Stimulated activated CD8-positive, alpha-beta memory T cell treated with anti-CD3 and anti-CD28 coated beads, Interleukin-4, amount 100 ng/mL, for 24 hours (primary cell): ENCODE data around the gene PDXK.

Experiments
- DNase-seq: peaks from one replicate; pipeline ENCODE4 v3.0.0-alpha.2; 2020; ENCODE audit warnings: low read depth

Gene PDXK

GRCh38 chr21:43744725-43745124 lies 25.8 kb downstream of the PDXK start:
- DNase-seq = no peak

DNA sequence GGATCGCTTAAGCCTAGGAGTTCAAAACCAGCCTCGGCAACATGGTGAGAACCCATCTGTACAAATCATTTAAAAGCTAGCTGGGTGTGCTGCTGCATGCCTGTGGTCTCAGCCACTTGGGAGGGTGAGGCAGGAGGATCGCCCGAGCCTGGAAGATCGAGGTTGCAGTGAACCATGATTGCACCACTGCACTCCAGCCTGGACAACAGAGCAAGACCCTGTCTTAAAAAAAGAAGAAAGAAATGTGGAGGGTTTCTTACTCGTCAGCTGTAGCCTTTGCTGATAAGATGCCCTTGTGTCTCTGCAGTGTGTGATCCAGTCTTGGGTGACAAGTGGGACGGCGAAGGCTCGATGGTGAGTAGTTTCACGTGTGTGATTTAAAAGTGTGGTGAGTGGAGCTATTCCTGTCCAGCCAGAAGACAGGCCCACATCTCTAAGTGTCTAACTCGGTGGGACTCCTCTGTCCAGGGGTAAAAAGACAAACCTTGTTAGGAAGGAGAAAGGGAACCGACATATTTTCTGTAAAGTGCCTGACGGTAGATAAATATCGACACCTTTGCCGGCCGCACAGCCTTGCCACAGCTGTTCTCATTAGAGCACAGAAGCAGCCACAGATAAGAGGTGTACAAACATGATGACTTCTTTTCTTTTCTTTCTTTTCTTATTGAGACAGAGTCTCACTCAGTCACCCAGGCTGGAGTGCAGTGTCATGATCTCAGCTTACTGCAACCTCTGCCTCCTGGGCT lies 27.0 kb downstream of the PDXK start:
- DNase-seq = no peak

- no peak for DNase-seq
Observed at GRCh38 chr21:43748622-43749021, 29.7 kb downstream of the PDXK start.

DNA sequence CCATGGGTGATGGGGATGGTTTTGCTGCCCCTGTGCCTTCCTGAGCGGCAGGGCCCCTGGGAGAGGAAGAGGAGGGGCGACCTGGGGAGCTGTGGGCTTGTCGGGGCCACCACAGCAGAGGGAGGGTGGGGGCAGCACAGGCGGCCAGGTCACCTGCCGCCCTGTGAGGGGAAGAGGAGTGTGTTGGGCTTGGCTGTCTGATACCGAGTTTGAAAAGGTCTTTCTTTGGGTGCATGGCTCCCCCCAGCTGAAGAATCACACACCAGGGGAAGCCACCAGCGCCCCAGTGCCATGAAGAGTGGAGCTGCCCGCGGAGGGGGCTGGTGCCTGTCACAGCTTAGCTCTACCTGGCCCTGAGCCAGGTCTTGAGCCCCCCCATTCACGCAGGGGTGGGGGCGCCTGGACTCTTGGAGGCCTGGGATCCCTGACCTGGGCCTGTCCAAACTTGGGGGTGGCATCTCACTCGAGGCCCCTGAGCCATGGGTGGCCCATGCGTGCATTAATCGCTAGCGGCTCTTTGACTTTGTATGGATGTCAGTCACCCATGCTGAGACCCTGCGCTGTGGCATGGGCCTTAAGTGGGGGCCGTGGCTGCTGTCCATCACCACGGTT lies 30.8 kb downstream of the PDXK start:
- DNase-seq = no peak

DNA sequence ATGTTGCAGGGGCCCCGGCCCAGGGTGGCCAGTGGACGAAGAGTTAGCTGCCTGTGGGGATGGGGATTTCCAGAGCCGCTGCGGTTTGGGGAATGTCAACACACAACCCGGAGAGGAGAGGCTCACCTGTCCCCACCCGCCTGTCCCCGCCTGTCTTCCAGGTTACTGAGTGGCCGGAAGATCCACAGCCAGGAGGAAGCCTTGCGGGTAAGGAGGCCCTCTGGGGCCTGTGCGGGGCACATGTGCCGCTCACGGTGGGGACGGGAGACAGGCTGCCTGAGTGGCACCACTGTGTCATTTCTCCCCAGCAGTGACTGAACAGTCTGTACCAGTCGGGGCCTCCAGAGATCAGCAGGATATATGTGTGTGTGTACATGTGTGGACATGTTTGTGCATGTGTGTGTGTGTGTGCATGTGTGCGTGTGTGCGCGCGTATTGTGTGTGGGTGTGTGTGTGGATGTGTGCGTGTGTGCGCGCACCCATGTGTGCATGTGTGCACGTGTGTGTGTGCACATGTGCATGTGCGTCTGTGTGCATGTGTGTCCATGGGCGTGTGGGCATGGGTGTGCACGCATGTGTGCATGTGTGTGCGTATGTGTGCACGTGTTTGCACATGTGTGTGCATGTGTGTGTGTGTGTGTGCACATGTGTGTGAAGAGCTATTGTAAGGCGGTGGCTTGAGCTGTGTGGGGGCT lies 31.6 kb downstream of the PDXK start:
- no peak for DNase-seq

DNA sequence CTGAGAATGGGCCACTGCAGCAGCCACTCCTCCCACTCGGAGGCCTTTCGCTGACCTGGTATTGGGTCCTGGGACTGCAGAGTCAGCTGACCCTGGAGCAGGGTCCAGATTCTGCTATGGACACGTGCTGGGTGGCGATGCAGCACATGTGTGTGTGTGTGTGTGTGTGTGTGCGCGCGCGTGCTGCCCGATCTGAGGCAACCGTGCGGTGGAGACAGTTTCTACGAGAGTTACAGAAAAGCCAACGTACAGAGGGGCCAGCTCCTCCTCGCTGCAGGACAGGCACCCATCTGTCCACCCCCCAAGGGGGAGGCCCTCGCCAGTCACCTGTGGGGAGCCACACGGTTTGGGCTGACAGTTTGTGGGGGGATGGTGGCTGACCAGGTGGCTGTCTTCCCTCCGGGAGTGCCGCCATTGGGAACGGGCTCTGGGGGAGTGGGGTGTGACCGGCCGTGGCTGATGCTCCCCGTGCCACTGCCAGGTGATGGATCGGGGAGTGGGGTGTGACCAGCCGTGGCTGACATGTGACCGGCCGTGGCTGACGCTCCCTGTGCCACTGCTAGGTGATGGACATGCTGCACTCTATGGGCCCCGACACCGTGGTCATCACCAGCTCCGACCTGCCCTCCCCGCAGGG lies 33.1 kb downstream of the PDXK start:
- DNase-seq = no peak

GRCh38 chr21:43752758-43753438 lies 34.0 kb downstream of the PDXK start:
- no peak for DNase-seq

- DNase-seq = no peak
Observed at GRCh38 chr21:43753439-43753799, 34.5 kb downstream of the PDXK start.

- no peak for DNase-seq
Observed at GRCh38 chr21:43754948-43755781, 36.2 kb downstream of the PDXK start.

DNA sequence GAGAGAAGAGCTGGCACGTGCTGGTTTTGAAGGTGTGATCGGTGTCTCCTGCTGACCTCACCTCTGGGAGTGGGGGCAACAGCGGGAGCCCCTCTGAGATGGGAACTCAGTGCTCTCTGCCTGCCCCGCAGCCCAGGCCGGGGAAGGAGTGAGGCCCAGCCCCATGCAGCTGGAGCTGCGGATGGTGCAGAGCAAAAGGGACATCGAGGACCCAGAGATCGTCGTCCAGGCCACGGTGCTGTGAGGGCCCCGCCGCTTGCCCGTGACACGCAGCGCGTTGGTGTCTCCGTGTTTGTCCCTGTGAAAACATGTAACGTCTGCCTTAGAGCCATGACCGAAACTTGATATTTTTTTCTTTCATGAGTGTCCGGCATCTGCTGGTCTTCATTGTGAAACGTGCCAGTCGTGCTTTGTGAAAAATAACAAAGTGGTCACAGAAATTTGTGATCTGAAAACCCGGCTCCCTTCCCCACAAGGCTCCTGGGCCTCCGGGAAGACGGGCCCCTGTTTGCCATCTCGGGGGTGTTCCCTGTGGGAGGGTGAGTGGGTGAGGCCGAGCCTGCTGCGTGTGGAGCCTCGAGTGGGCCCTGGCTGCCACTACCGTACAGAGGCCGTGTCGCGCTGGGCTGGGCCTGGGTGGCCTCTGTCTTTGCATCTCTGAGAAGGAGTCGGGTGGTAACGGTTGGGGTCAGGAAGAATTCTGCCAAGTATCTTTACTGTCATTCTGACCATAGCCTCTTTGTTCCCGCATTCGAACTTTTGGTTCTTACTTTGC lies 37.1 kb downstream of the PDXK start:
- DNase-seq = no peak

DNA sequence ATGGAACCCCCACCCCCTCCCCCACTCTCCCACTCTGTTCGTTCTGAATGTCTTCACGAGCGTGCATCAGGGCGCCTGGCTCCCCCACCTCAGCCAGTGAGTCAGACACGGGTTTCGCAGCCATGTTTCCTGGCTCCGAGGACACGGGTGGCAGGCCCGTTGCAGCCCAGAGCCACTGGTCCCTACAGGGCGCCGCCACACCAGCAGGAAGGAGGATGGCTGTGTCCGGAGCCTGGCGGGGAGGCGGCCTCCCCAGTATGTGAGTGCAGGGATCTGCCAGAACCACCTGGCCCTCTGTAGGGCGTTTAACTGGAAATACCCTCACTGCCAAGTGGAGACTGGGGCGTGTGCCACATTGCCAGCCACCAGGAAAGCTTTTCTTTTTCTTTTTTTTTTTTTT lies 38.7 kb downstream of the PDXK start:
- DNase-seq = no peak

DNA sequence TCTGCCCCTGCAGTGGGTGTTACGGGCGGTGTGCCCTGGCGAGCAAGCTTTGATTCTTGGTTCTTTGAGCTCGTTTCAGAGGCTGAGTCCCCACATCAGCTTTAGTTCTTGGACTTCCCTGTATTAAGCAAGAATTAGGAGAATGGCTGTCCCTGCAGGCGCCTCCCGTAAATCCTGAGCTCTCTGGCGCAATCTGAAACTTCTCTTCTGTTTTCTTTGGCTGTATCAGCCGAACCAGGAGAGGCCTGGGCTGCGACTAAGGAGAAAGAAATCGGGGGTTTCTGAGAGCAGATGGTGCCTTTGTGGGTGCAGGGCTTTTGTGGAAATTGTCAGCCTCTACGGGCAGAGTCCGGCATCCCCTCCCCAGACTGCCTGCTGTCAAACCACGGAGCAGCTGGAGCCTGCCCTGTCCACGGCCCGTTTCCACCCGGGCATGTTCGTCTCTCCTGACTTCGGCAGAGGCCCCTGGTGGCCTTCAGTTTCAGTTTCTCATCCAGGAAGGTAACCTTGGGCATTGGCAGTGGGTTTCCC lies 39.2 kb downstream of the PDXK start:
- no peak for DNase-seq

DNA sequence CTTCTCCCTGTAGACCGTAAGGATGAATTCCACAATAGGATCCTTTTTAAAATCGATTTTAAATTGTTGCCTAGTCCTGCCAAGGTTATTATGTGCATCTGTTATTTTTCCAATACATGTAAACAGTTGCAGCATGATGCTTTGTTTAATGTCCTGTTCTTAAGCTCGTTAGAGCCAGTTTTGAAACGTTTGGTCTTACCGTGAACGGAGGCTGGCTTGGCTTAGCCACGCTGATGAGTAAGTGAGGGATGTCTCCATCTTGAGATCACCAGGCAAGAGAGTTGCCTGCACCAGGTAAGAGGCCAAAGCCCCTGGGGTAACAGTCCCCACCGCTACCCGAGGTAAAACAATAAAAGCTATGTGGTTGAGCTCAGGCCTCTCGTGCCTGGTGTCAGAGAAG lies 39.9 kb downstream of the PDXK start:
- DNase-seq = no peak

- no peak for DNase-seq
Observed at GRCh38 chr21:43759651-43760050, 40.7 kb downstream of the PDXK start.

- DNase-seq = no peak
Observed at GRCh38 chr21:43760391-43760958, 41.5 kb downstream of the PDXK start.

GRCh38 chr21:43761886-43762285 lies 43.0 kb downstream of the PDXK start:
- DNase-seq = no peak

- DNase-seq = no peak
Observed at GRCh38 chr21:43762303-43763128, 43.6 kb downstream of the PDXK start.

DNA sequence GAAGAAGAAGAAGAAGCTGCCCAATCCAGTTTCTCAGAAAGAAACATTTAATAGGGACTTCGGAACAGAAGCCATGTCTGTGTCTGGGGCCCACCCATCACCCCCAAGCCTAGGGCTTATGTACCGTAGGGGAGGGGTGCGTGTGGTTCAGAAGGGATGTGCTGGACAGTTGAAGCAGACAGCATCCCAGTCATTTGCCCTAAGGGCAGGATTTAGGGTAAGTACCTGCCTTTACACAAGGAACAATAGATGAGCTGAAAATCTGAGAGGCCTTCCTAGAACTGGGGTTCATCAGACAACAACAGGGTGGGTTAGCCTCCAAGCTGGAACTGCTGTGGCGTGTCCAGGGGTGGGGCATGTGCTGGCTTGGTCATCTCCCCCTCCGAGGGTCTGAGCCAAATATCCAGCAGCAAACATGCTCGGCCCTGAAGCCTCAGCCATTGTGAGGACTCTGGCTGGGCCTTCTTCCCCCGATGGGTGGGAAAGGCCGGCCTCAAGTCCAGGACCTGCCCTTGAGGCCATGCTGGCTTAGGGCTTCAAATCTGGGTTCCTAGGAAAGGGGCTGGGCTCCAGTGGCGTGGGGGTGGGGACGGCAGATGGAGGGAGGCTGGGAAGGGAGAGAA lies 45.1 kb downstream of the PDXK start:
- no peak for DNase-seq
